Measurements from ENCODE around the gene CRTAC1. TPM values are rescaled to one million over a fixed set of nuclear protein-coding genes. Genes with fewer than 3 reads are reported as not detected.

Gene CRTAC1
- total and polyA plus RNA-seq, 4 donors = 0.14 to 0.33 (median 0.26) TPM

DNA sequence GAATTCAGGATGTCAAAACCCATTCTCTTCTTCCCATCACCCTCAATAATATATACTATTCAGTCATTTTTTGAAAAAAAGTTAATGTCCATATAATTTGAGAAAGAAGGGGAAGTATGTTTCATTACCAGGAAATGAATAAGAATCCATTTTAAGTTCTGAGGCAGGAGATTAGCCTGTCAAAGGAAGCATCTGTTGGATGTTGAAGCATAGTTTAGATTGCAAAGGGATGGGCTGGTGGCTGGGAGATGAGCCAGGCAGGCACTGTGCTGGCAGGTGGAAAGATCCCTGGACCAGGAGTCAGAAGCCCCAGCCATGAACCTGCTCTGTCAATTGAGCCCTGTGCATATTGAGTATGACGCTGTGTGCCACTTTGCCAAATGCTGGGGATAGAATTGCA, 48.4 kb upstream of the CRTAC1 start:
- H3K36me3 ChIP-seq (ENCODE audit: control insufficient read depth in 4 of 4, insufficient read depth in 3 of 4, low read depth in 1 of 4, low read length in 3 of 4) = no peaks in the 10 kb centered on the region
- no peak for DNase-seq (ENCODE audit: low spot score)
- WGBS = 91% methylated on average over 1 of the region's 1 CpG
- peaks cover 0 to 2% (median 0%) of the 10 kb centered on the region in 4 donors for H3K27me3 ChIP-seq (ENCODE audit: control insufficient read depth in 4 of 4, insufficient read depth in 4 of 4, low read length in 3 of 4)
- no peaks in the 10 kb centered on the region for H3K9me3 ChIP-seq (ENCODE audit: control insufficient read depth in 4 of 4, low read length in 3 of 4)
- no peak overlapping the region for H3K4me3 ChIP-seq (ENCODE audit: low read depth in 1 of 3, low read length in 3 of 3)
- TF ChIP-seq, protein P1, sequence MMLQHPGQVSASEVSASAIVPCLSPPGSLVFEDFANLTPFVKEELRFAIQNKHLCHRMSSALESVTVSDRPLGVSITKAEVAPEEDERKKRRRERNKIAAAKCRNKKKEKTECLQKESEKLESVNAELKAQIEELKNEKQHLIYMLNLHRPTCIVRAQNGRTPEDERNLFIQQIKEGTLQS (IDR thresholded peaks at IDR 0.05) = no peak
- TF ChIP-seq TAF1 (conservative IDR thresholded peaks at IDR 0.05) = no peak
- TF ChIP-seq, protein P2, sequence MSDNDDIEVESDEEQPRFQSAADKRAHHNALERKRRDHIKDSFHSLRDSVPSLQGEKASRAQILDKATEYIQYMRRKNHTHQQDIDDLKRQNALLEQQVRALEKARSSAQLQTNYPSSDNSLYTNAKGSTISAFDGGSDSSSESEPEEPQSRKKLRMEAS (IDR thresholded peaks at IDR 0.05) = no peak
- no peak for TF ChIP-seq YY1 (IDR thresholded peaks at IDR 0.05)
- TF ChIP-seq, protein P3, sequence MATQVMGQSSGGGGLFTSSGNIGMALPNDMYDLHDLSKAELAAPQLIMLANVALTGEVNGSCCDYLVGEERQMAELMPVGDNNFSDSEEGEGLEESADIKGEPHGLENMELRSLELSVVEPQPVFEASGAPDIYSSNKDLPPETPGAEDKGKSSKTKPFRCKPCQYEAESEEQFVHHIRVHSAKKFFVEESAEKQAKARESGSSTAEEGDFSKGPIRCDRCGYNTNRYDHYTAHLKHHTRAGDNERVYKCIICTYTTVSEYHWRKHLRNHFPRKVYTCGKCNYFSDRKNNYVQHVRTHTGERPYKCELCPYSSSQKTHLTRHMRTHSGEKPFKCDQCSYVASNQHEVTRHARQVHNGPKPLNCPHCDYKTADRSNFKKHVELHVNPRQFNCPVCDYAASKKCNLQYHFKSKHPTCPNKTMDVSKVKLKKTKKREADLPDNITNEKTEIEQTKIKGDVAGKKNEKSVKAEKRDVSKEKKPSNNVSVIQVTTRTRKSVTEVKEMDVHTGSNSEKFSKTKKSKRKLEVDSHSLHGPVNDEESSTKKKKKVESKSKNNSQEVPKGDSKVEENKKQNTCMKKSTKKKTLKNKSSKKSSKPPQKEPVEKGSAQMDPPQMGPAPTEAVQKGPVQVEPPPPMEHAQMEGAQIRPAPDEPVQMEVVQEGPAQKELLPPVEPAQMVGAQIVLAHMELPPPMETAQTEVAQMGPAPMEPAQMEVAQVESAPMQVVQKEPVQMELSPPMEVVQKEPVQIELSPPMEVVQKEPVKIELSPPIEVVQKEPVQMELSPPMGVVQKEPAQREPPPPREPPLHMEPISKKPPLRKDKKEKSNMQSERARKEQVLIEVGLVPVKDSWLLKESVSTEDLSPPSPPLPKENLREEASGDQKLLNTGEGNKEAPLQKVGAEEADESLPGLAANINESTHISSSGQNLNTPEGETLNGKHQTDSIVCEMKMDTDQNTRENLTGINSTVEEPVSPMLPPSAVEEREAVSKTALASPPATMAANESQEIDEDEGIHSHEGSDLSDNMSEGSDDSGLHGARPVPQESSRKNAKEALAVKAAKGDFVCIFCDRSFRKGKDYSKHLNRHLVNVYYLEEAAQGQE (IDR thresholded peaks at IDR 0.05) = no peak
- TF ChIP-seq, protein P4, sequence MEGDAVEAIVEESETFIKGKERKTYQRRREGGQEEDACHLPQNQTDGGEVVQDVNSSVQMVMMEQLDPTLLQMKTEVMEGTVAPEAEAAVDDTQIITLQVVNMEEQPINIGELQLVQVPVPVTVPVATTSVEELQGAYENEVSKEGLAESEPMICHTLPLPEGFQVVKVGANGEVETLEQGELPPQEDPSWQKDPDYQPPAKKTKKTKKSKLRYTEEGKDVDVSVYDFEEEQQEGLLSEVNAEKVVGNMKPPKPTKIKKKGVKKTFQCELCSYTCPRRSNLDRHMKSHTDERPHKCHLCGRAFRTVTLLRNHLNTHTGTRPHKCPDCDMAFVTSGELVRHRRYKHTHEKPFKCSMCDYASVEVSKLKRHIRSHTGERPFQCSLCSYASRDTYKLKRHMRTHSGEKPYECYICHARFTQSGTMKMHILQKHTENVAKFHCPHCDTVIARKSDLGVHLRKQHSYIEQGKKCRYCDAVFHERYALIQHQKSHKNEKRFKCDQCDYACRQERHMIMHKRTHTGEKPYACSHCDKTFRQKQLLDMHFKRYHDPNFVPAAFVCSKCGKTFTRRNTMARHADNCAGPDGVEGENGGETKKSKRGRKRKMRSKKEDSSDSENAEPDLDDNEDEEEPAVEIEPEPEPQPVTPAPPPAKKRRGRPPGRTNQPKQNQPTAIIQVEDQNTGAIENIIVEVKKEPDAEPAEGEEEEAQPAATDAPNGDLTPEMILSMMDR (IDR thresholded peaks at IDR 0.05; ENCODE audit: low read depth, low read length, missing input control) = no peak
- TF ChIP-seq, protein P5, sequence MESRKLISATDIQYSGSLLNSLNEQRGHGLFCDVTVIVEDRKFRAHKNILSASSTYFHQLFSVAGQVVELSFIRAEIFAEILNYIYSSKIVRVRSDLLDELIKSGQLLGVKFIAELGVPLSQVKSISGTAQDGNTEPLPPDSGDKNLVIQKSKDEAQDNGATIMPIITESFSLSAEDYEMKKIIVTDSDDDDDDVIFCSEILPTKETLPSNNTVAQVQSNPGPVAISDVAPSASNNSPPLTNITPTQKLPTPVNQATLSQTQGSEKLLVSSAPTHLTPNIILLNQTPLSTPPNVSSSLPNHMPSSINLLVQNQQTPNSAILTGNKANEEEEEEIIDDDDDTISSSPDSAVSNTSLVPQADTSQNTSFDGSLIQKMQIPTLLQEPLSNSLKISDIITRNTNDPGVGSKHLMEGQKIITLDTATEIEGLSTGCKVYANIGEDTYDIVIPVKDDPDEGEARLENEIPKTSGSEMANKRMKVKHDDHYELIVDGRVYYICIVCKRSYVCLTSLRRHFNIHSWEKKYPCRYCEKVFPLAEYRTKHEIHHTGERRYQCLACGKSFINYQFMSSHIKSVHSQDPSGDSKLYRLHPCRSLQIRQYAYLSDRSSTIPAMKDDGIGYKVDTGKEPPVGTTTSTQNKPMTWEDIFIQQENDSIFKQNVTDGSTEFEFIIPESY (IDR thresholded peaks at IDR 0.05) = no peak
- TF ChIP-seq NR2F2 (IDR thresholded peaks at IDR 0.05) = no peak
- no peak for TF ChIP-seq RXRA (IDR thresholded peaks at IDR 0.05)
- TF ChIP-seq FOXA2 (IDR thresholded peaks at IDR 0.05) = no peak
- H3K9ac ChIP-seq (ENCODE audit: low read depth in 1 of 2, low read length in 2 of 2) = no peak overlapping the region
- no peak overlapping the region for H3K27ac ChIP-seq (ENCODE audit: low read depth in 1 of 2, low read length in 2 of 2)
- no peaks in the 10 kb centered on the region for H3K4me1 ChIP-seq (ENCODE audit: control insufficient read depth in 4 of 4, insufficient read depth in 4 of 4, low read length in 3 of 4)

DNA sequence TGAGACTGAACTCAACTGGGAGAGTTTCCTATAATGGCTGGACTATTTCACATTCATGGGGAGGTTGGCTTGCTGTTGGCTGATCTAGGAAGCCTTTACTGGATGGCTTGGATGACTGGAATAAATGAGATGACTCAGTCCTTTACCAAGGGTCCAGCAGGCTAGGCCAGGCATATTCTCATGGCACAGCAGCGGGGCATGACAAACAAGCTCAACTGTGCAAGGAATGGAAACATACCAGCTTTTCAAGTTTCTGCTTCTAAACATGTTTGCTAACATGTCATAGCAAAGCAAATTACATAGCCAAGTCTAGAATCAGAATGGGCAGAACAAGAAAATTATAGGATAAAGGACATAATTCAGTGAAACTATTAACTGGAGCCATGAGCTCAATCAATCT, 46.8 kb upstream of the CRTAC1 start:
- DNase-seq (ENCODE audit: low spot score) = no peak
- Histone ChIP-seq H3K27me3 (ENCODE audit: control insufficient read depth in 4 of 4, insufficient read depth in 4 of 4, low read length in 3 of 4) (peaks cover 0 to 2% (median 0%) of the 10 kb centered on the region in 4 donors), H3K27ac (ENCODE audit: low read depth in 1 of 2, low read length in 2 of 2) (no peak overlapping the region), H3K9ac (ENCODE audit: low read depth in 1 of 2, low read length in 2 of 2) (no peak overlapping the region), H3K4me3 (ENCODE audit: low read depth in 1 of 3, low read length in 3 of 3) (no peak overlapping the region), H3K4me1 (ENCODE audit: control insufficient read depth in 4 of 4, insufficient read depth in 4 of 4, low read length in 3 of 4) (no peaks in the 10 kb centered on the region), H3K36me3 (ENCODE audit: control insufficient read depth in 4 of 4, insufficient read depth in 3 of 4, low read depth in 1 of 4, low read length in 3 of 4) (no peaks in the 10 kb centered on the region), H3K9me3 (ENCODE audit: control insufficient read depth in 4 of 4, low read length in 3 of 4) (no peaks in the 10 kb centered on the region)
- 63% methylated on average over 1 of the region's 1 CpG for WGBS
- no peak for TF ChIP-seq RXRA (IDR thresholded peaks at IDR 0.05)
- TF ChIP-seq, protein P1 (IDR thresholded peaks at IDR 0.05) = no peak
- TF ChIP-seq, protein P5 (IDR thresholded peaks at IDR 0.05) = no peak
- no peak for TF ChIP-seq RAD21 (IDR thresholded peaks at IDR 0.05)
- no peak for TF ChIP-seq HNF4A (conservative IDR thresholded peaks at IDR 0.05)
- TF ChIP-seq, protein P4 (IDR thresholded peaks at IDR 0.05; ENCODE audit: low read depth, low read length, missing input control) = no peak
- no peak for TF ChIP-seq EGR1 (IDR thresholded peaks at IDR 0.05; ENCODE audit: low read depth in 2 of 2)
- no peak for TF ChIP-seq NR2F2 (IDR thresholded peaks at IDR 0.05)
- TF ChIP-seq YY1 (IDR thresholded peaks at IDR 0.05) = no peak
- TF ChIP-seq FOXA1 (IDR thresholded peaks at IDR 0.05) = no peak
- TF ChIP-seq SP1 (IDR thresholded peaks at IDR 0.05) = no peak
- TF ChIP-seq JUND (IDR thresholded peaks at IDR 0.05) = no peak
- no peak for TF ChIP-seq HNF4G (IDR thresholded peaks at IDR 0.05)
- no peak for TF ChIP-seq GABPA (IDR thresholded peaks at IDR 0.05 in 1 of 2, conservative IDR thresholded peaks at IDR 0.05 in 1 of 2)
- TF ChIP-seq FOXA2 (IDR thresholded peaks at IDR 0.05) = no peak
- TF ChIP-seq, protein P2 (IDR thresholded peaks at IDR 0.05) = no peak

Measured in liver (tissue), 9 donors.